HPDE6-E6E7 (cell line): ENCODE data around the gene NUDT5.
"Not testable (repeated sequence)": the region's sequence is repeated elsewhere in the genome, so short reads cannot be mapped to it uniquely, and the experiment has no call there.

Experiments
- DNase-seq: peaks from one replicate; pipeline ENCODE4 v3.0.0; 2011; ENCODE audit warnings: missing footprints; ENCODE audit errors: extremely low spot score

Gene NUDT5

DNA sequence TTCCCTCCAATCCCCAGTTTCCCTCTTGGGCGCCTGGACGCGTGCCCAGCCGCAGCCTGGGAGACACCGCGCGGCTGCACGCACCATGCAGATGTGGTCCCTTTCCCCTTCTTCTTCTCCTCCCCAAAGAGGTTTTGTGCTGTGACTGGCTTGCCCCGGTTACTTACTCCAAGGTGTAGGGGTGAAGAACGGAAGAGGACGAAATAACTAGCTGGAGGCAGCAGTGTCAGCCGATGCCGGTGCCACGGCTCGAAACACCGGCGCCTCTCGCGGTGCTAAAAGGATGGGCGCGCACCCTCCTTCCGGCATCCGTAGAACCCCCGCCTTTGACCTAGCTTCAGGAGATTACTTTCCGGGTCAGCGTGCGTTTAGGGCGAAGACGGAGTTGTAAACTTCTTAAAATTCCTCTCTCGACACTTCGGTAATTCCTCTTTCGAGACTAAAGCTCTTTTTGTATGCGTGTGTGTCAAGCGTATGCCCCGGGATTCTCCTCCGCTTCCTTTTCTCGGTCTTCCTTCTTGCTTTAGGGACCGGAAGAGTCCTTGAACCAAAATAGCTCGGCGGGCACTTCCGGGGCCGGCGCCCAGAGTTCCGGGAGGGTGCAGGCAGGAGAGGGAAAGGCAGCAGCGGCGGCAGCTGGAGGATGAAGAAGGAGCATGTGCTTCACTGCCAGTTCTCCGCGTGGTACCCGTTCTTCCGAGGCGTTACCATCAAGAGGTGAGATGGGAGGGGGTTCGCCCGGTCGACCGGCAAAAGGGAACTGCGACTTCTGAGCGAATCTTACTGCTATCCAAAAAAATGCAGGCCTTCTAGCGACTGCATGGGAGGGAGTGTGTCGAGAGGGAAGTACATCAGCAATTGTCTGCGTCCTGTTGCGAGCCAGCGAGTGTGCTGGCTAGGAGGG lies at the start of gene NUDT5, which contains the start of gene CDC123:
TSS of gene NUDT5 (minus strand) at position 289 of the 904 bp plus-strand sequence. CDS start 9,600 bp downstream, outside the sequence.
TSS of gene CDC123 (plus strand) at position 586 of the 904 bp plus-strand sequence. CDS start at position 644, 58 bp downstream.
- DNase-seq: peak; percentile 39

DNA sequence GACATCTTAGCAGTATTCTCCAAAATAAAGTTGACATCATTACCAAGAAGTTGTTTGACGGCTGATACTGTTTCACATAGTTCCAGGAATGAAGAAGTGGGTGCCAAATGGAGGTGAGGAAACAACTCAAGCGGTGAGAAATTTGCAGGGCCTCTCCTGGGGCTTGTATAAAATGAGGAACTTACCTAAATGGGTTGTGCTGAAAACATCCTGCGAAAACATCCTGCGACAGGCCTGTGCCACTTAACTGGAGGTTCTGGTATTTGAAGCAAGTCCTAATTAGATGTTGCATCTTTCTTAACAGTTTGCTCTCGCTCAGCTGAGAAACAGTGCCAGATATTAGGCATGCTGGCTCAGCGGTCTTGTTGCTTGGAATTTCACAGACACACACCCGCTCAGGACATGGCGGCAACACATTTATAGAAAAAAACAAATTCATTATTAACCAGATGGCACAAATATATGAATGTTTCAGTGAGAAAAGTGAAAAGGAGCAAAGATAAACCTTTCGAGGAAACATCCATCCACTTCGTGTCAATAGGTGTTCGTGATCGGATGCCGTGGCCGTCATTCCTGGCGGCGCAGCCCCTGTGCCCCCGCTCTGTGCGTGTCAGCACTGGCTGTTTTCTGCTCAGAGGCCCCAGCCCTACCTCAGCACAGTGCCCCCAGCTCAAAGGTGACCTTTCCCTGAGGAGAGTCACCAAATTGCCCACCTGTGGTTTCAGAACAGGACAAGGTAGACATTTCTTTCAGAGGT lies 48.4 kb upstream of the NUDT5 start:
- no peak for DNase-seq

DNA sequence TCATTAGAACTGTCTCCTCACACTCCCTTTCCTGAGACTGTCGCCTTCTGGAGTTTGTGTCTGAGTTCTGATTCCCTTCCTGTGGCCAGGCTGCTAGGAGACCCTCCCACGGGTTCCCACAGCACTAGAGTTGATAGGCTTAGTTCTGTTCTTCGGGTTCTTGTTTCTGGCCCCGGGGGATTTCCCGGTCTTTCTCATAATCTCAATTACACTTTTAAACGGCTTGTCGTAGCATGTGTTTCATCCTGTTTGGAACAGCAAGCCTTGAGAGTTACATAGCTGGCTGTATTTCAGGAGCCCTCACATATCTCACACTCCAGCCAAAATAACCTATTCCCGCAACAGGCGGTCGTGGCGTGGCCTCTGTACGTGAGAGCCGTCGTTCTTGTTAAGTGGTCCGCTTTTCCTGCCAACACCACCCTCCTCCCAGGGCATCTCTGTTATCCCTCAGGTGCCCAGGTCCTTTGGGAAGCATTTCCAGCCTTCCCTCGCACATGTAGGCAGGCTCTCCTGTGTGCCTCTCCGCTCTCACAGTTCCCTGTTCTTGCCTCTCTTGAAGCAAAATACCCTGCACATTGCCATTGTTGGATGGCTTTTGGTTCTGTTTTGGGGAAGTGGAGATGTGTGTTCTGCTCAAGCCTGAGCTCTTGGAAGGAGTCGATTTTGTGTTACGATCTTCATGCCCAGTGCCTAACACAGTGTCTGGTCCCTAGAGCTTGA lies 46.3 kb upstream of the NUDT5 start:
- no peak for DNase-seq

DNA sequence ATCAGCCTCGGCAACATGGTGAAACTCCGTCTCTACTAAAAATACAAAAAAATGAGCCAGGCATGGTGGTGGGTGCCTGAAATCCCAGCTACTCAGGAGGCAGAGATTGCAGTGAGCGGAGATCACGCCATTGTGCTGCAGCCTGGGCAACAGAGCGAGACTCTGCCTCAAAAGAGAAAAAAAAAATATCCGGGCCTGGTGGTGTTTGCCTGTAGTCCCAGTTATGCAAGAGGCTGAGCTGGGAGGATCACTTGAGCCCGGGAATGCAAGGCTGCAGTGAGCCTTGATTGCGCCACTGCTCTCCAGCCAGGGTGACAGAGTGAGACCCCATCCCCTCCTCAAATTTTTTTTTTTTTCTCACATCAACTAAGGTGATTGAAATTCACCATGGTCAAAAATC lies 43.1 kb upstream of the NUDT5 start:
- DNase-seq: no peak

DNA sequence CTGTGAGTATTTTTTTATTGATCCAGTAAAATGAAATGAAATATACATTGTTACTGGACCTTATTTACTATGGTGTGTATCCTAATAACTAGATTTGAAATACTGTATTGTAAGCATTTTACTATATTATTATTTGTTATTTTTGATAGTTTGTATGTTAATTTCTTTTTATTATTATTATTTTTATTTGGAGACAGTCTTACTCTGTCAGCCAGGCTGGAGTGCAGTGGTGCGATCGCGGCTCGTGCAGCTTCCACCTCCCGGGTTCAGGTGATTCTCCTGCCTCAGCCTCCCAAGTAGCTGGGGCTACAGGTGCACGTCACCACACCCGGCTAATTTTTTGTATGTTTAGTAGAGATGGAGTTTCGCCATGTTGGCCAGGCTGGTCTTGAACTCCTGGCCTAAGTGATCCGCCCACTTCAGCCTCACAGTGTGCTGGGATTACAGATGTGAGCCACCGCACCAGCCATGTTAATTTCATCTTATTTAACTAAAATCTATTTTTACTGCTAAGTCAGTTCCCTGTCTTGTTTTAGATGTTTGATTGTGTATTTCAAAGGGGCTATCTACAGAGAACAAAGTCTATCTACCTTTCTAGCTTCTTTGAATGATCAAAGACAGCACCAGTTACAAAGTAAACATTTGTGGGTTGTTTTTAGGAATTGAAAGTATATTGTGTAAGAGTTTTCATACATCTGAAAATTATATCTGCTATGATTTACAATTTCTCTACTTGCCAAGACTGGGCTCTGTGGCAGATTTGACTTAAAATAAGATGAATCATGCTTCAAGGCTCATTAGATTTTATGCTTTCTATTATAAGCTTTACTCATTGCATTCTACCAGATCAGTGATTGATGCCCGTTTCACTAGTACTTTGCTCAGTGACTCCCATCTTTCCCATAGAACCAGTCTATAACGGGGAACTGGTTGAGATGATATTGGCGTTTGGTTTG lies 41.9 kb upstream of the NUDT5 start:
- no peak for DNase-seq

DNA sequence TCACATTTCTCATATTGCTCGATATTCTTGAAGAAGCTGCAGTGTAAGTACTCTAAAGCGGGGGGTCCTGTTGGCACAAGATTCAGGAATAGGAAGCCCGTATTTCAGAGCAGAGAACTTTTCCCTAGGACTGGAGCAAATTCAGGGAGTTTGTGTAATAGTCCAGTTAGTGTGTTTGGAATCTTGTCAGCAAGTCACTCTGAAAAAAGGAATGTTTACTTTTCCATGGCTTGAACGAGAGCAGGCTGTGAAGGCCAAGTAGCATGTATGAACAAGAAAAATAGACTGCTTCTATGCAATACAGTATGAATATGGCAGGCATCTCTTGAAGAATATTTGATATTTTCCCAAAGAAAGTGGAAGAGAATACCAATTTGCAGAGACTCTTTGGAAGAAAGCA lies 40.1 kb upstream of the NUDT5 start:
- no peak for DNase-seq

DNA sequence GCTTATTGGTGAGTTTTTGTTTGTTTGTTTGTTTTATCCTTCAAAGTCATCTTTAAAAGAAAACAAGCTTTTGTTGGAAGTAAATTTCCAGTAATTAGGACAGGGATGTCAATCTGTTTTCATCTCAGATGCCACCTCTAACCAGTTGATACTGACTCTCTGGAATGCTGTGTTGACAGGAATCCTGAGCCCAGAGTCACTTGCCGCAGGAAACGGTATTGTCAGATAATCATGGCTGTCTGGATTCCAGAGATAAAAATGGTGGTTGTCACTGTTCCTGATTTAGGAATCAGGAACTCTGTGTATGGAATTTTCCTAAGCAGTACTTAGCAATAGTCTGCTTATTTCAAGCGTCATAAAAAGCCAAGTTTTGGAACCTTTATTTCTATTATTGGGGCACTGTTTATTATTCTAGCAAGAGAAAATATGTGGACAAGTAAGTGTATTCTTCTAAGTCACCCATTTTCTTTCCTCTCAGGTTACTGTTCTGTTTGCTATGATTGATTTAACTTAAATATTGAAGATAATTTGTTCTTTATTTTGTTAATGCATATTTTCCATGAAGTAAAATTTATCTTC lies 39.5 kb upstream of the NUDT5 start:
- DNase-seq: no peak

DNA sequence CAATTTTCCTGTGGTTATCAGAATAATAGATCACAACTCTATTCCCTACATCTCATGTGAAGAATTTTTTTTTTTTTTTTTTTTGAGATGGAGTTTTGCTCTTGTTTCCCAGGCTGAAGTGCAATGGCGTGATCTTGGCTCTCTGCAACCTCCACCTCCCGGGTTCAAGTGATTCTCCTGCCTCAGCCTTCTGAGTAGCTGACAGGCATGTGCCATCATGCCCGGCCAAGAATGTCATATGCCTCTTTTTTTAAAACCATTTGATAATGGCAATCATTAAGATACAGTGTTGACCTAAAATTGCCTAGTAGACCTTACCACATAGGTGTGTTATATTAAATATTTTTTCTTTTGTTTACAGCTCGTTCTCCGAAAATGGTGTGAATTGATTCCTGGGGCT lies 39.0 kb upstream of the NUDT5 start:
- DNase-seq: not testable (repeated sequence)

DNA sequence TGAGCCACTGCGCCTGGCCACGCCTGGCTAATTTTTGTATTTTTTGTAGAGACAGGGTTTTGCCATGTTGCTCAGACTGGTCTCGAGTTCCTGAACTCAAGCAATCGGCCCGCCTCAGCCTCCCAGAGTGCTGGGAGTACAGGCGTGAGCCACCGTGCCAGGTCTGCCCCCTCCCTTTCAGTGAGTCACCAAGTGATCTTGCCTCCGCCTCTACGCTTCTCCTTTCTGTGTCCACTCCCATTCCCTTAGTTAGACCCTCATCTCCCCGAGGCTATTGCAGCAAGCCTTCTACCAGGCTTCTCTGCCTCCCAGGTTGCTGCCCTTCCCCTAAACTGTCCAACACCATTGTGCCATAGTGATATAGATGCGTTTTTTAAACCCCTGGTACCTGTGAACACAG lies 33.2 kb upstream of the NUDT5 start:
- DNase-seq: no peak

DNA sequence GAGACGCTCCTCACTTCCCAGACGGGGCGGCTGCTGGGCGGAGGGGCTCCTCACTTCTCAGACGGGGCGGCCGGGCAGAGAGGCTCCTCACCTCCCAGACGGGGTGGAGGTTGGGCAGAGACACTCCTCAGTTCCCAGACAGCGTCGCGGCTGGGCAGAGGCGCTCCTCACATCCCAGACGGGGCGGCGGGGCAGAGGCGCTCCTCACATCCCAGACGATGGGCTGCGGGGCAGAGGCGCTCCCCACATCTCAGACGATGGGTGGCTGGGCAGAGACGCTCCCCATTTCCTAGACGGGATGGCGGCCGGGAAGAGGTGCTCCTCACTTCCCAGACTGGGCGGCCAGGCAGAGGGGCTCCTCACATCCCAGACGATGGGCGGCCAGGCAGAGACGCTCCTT lies 30.7 kb upstream of the NUDT5 start:
- not testable (repeated sequence) for DNase-seq

DNA sequence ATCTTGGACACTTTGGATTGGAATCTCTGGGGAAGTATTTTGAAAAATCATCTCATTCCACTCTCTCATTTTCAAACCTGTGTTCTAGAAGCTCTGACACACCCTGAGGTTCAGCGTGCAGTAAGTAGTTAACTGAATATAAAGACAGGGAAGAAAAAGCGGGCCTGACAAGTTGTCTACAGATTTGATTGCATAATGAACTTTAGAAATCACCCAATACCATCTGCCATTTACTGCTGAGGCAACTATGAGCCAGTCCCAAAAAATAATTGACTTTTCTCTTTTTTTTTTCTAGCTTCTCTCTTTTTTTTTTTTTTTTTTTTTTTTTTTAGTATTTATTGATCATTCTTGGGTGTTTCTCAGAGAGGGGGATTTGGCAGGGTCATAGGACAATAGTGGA lies 29.8 kb upstream of the NUDT5 start:
- DNase-seq: no peak

DNA sequence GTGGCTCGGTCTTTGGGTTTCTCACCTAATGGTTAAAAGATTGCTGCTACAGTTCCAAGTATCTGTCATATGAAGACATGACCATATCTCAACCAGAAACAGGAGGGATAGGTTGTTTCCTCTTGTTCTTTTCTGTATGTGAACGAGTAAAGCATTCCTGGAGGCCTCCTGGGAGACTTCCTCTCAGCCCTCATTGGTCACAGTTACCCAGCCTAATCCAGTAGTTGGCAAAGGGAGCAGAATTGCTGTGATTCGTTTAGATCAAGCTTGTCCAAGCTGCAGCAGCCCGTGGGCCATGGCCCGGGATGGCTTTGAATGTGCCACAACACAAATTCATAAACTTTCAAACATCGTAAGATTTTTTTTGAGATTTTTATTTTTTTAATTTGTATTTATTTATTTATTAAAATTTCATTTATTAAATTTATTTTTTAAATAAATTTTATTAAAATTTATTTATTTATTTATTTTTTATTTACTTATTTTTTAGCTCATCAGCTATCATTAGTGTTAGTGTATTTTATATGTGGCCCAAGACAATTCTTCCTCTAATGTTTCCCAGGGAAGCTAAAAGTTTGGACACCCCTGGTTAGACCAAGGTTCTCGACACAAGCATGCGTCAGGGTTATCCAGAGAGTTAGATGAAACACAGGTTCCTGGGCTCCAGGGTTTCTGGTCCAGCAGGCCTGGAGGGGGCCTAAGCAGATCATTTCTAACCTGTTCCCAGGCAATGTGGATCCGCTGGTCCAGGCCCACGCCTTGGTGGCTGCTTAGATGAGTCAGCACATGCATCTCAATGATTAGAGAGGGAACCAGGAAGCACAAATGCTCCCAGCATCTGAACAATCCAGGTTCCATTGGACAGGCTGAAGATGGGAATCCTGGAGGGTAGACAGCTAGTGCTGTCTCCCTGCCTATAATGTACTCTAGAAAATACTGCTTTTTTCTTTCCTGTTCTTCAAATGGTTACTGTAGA lies 25.9 kb upstream of the NUDT5 start:
- no peak for DNase-seq

DNA sequence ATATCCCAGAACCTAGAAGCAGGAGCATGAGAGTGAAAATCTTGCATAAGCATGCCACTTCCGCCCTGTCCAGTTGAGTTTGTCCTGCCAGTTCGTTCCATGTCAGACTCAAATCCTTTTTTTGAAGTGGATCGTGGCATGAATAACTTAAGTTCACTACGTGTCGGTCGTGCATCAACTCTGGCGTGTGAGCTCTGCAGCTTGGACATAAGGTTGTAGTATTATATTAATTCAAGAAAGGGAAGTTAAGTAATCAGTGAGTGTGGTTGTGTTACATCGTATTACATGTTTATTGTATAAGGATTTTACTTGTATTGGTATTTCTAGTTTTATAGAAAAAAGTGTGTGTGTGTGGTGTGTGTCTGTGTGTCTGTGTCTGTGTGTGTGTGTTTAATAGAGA lies 23.3 kb upstream of the NUDT5 start:
- DNase-seq: no peak

DNA sequence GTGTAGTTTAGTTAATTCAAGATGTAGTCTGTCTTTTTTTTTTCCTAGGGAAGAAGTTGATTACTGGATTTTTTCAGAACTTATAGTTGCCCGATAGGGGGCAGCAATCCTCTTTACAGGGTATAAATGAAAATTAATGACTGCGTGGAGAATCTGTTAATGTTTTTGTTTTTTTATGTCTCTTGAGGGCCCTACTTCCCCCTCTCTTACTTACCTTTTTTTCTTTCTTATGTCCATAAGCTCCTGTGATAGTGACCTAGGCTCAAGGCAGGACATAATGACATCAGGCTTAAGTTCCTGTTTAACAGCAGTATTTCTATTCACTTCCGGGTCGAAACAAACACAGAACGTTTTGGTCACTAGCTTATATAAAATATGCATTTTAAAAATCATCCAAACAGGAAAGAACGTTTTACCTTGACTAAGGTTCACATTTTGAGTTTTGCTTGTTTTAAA lies 19.1 kb upstream of the NUDT5 start:
- no peak for DNase-seq

DNA sequence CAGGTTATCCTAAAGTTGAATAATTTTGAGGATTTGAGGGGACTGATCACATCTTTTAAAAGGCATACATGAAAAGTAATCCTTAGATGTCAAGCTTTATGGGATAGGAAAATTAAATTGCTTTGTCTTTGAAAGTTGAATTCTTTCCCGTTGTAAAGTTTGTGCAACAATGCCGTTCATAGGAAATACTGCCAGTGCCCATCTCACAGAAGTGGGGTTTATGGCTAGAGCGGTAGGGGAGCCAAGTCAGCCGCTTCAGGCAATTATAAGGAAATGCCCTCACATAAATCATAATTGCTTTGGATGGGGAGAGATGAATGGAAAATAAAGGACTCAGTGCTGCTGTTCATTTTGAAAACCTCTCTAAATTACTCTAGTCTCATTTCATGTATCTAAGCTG lies 18.4 kb upstream of the NUDT5 start:
- DNase-seq: no peak

DNA sequence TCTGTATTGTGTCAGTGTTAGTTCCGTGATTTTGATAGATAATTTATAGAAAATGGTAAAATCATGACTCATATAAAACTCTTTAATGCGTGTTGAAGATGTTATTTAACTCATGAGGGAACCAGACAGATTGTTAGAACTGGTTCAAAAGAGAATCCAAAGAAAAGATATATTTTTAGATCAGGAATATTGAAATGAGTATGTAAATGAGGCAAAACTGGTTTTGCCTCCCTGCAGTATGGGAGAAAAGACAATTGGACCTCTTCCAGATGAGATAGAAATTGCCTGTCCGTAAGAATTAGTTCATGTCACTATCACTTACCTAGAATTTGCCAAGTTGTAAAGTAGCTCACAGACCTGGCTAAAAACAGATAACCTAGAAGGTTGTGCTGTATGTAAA lies 17.9 kb upstream of the NUDT5 start:
- DNase-seq: no peak

DNA sequence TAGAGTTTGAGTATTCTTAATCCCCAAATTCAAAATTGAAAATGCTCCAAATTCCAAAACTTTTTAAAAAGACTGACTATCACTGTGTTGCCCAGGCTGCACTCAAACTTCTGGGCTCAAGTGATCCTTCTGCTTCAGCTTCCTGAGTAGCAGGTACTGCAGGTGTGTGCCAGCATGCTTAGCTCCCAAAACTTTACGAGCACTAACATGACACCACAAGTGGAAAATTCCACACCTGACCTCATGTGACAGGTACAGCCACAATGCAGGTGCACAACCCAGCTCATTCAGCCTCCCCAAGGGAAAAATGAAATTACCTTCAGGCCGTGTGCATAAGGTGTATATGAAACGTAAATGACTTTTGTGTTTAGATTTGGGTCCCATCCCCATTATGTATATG lies 16.8 kb upstream of the NUDT5 start:
- DNase-seq: no peak

DNA sequence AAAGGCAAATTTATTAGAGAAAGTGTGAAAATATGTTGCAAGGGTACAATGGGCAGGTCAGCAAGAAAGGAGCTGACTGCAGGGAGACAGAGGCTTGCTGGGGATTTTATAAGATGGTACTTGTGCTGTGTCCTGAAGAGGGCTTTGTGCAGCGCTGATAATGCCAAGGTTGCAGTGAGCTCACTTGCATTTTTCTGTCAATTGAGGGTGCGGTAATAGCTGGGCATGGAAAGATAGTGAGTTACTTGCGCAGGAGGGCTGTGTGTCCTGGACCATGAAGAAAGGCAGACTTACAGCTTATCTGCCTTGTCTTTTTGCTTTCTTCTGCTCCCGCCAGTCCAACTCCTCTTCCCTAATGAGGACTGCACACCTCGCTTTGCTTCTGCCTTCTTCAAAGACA lies 12.8 kb upstream of the NUDT5 start:
- DNase-seq: no peak

DNA sequence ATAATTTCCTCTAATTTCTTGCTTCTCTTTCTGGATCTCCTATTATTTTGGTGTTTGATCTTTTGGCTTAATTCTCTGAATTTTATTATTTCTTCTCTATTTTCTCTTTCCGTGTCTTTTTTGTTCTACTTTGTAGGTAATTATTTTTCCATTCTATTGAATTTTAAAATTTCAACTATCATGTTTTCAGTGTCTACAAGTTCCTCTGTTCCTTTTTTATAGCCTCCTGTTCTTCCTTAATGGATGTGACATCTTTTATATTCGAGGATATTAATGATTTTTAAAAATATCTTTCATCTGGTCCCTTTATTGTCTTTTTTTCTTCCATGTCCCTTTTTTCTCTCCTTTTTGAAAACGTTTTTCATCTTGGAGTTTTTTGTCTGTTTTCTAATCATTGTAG lies 11.4 kb upstream of the NUDT5 start:
- DNase-seq: no peak
